Mesothelial cell of epicardium (in vitro differentiated cells): Measurements from ENCODE around the gene RS1. TPM values are rescaled to one million over a fixed set of nuclear protein-coding genes. Genes with fewer than 3 reads are reported as not detected.

ENCODE experiments used
- DNase-seq, 2 experiments: peaks; one replicate each; pipeline ENCODE4 v3.0.0; 2021; ENCODE audit warnings: low spot score in 2 of 2; ENCODE audit not compliant: unreplicated experiment in 2 of 2
- H3K27ac Mint-ChIP-seq: 2 replicates; pipeline ENCODE4 v1.8.0; 2021; ENCODE audit warnings: mixed read lengths
- H3K27me3 Mint-ChIP-seq: 2 replicates; pipeline ENCODE4 v1.8.0; 2021; ENCODE audit warnings: low read depth, mixed read lengths
- H3K36me3 Mint-ChIP-seq: 2 replicates; pipeline ENCODE4 v1.8.0; 2021; ENCODE audit warnings: mixed read lengths
- H3K4me1 Mint-ChIP-seq: 2 replicates; pipeline ENCODE4 v1.8.0; 2021; ENCODE audit warnings: mixed read lengths
- H3K4me3 Mint-ChIP-seq: 2 replicates; pipeline ENCODE4 v1.8.0; 2021; ENCODE audit warnings: mild to moderate bottlenecking, moderate library complexity, mixed read lengths
- H3K9me3 Mint-ChIP-seq: 2 replicates; pipeline ENCODE4 v1.8.0; 2021; ENCODE audit warnings: mixed read lengths
- CTCF ChIP-seq: fragments of 200-600 bp; sonication (generic); IDR thresholded peaks from one replicate; pipeline ENCODE4 v1.5.0; 2021; ENCODE audit warnings: antibody characterized with exemption; ENCODE audit not compliant: unreplicated experiment
- total RNA-seq: library from RNA; stranded (reverse); gene quantifications from 3 replicates; pipeline ENCODE4 v1.2.1, GENCODE V29; 2021

RS1 gene
- total RNA-seq, 1 donor from 2014 or later: not detected

DNA sequence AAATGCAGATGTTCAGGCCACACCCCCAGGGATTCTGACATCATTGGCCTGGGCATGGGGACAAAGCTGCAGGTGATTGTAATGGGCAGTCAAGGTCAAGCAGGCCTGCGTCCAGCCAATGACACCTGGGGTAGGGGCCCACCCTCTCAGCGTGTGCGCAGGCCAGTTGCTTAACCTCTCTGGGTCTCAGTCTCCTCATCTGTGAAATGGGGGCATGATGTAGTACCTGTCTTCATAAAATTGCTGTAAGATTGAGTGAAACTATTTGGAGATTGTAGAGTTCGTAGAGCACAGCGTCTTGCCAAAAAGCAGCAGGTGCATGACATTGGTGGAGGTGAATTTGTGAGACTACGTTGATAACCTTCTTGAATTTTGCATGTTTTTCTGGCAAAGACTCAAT is 21.2 kb downstream of the RS1 start:
- DNase-seq: no peak
- peaks cover 15% of the 10 kb centered on the region for H3K4me1 Mint-ChIP-seq
- no peak overlapping the region for H3K4me3 Mint-ChIP-seq
- H3K27me3 Mint-ChIP-seq: no peaks in the 10 kb centered on the region
- H3K9me3 Mint-ChIP-seq: peaks cover 9% of the 10 kb centered on the region
- H3K36me3 Mint-ChIP-seq: peaks cover 2% of the 10 kb centered on the region
- H3K27ac Mint-ChIP-seq: no peak overlapping the region
- no peak for TF ChIP-seq CTCF

GRCh38 chrX:18649498-18649951 is 22.4 kb downstream of the RS1 start:
- no peaks in the 10 kb centered on the region for H3K27me3 Mint-ChIP-seq
- no peak for TF ChIP-seq CTCF
- peak overlapping the region; percentile 84 for H3K27ac Mint-ChIP-seq
- peaks cover 2% of the 10 kb centered on the region for H3K36me3 Mint-ChIP-seq
- peaks cover 16% of the 10 kb centered on the region for H3K9me3 Mint-ChIP-seq
- DNase-seq: peak in 1 of 2 experiments; percentile 39
- H3K4me1 Mint-ChIP-seq: peaks cover 15% of the 10 kb centered on the region
- no peak overlapping the region for H3K4me3 Mint-ChIP-seq

- Mint-ChIP-seq H3K36me3 (peaks cover 2% of the 10 kb centered on the region), H3K27ac (no peak overlapping the region), H3K4me3 (no peak overlapping the region), H3K27me3 (no peaks in the 10 kb centered on the region), H3K4me1 (peaks cover 15% of the 10 kb centered on the region), H3K9me3 (peaks cover 16% of the 10 kb centered on the region)
- DNase-seq: no peak
- TF ChIP-seq CTCF: no peak
Measured at GRCh38 chrX:18647621-18648020, 24.3 kb downstream of the RS1 start.

DNA sequence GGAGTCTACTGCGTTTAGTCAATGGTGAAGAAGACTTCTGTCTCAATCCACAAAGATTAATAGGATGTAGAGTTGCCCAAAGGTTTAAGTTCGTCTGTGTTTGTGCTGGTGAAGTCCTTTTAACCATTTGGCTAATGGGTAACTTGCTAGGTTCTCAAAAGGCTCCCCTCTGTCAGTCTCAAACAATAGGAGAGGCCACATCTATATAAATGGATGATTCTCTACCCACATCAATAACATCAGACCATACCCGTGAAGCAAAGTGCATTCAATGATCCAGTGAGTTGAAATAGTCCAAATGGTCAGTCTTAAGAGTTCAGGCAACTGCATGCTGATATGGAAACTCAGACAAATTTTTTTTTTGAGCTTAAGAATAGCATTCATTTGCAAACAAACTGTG is 28.1 kb downstream of the RS1 start:
- DNase-seq: no peak
- no peak for TF ChIP-seq CTCF
- H3K27me3 Mint-ChIP-seq: no peaks in the 10 kb centered on the region
- H3K4me3 Mint-ChIP-seq: no peak overlapping the region
- no peaks in the 10 kb centered on the region for H3K4me1 Mint-ChIP-seq
- H3K27ac Mint-ChIP-seq: no peak overlapping the region
- H3K36me3 Mint-ChIP-seq: peaks cover 4% of the 10 kb centered on the region
- H3K9me3 Mint-ChIP-seq: peaks cover 29% of the 10 kb centered on the region

- no peak for DNase-seq
- Mint-ChIP-seq H3K9me3 (peaks cover 35% of the 10 kb centered on the region), H3K4me3 (no peak overlapping the region), H3K36me3 (peaks cover 5% of the 10 kb centered on the region), H3K4me1 (no peaks in the 10 kb centered on the region), H3K27ac (no peak overlapping the region), H3K27me3 (no peaks in the 10 kb centered on the region)
- TF ChIP-seq CTCF: no peak
Measured at GRCh38 chrX:18643243-18643642, 28.7 kb downstream of the RS1 start.

GRCh38 chrX:18640686-18641085 is 31.2 kb downstream of the RS1 start:
- Mint-ChIP-seq H3K27me3 (no peaks in the 10 kb centered on the region), H3K4me3 (no peak overlapping the region), H3K4me1 (no peaks in the 10 kb centered on the region), H3K27ac (no peak overlapping the region), H3K9me3 (peaks cover 33% of the 10 kb centered on the region), H3K36me3 (peaks cover 3% of the 10 kb centered on the region)
- no peak for DNase-seq
- TF ChIP-seq CTCF: no peak
